Liver (tissue), 9 donors: Measurements from ENCODE around the gene PARVB. TPM values are rescaled to one million over a fixed set of nuclear protein-coding genes. Genes with fewer than 3 reads are reported as not detected.

Source experiments
- DNase-seq: peaks from one replicate; pipeline ENCODE4 v3.0.0-alpha.2; 2017; ENCODE audit warnings: low spot score
- H3K27ac ChIP-seq, 2 donors: one replicate each; pipeline ENCODE4 v1.7.0; 2013; ENCODE audit warnings: inconsistent platforms in 2 of 2, low read length in 2 of 2, control low read depth in 1 of 2, low read depth in 1 of 2, mild to moderate bottlenecking in 1 of 2
- H3K27me3 ChIP-seq, 4 donors: one replicate each; pipeline versions ENCODE4 v1.6.1 to v1.7.0; 2013; ENCODE audit warnings: low read length in 3 of 4, inconsistent platforms in 1 of 4, mild to moderate bottlenecking in 1 of 4, moderate library complexity in 1 of 4; ENCODE audit not compliant: control insufficient read depth in 4 of 4, insufficient read depth in 4 of 4
- H3K36me3 ChIP-seq, 4 donors: one replicate each; pipeline versions ENCODE4 v1.6.1 to v1.7.0; 2013; ENCODE audit warnings: low read length in 3 of 4, mild to moderate bottlenecking in 3 of 4, low read depth in 1 of 4, moderate library complexity in 1 of 4; ENCODE audit not compliant: control insufficient read depth in 4 of 4, insufficient read depth in 3 of 4
- H3K4me1 ChIP-seq, 4 donors: one replicate each; pipeline versions ENCODE4 v1.6.1 to v1.7.0; 2013; ENCODE audit warnings: low read length in 3 of 4, mild to moderate bottlenecking in 3 of 4, moderate library complexity in 1 of 4; ENCODE audit not compliant: control insufficient read depth in 4 of 4, insufficient read depth in 4 of 4
- H3K4me3 ChIP-seq, 3 donors: one replicate each; pipeline versions ENCODE4 v1.6.1 to v1.7.0; 2013; ENCODE audit warnings: low read length in 3 of 3, control low read depth in 1 of 3, low read depth in 1 of 3, mild to moderate bottlenecking in 1 of 3
- H3K9ac ChIP-seq, 2 donors: one replicate each; pipeline ENCODE4 v1.7.0; 2013; ENCODE audit warnings: low read length in 2 of 2, mild to moderate bottlenecking in 2 of 2, moderate library complexity in 2 of 2, control low read depth in 1 of 2, low read depth in 1 of 2
- H3K9me3 ChIP-seq, 4 donors: one replicate each; pipeline versions ENCODE4 v1.6.1 to v1.7.0; 2013; ENCODE audit warnings: low read length in 3 of 4; ENCODE audit not compliant: control insufficient read depth in 4 of 4
- ATF3 ChIP-seq: IDR thresholded peaks from 2 replicates; pipeline ENCODE4 v1.6.1; 2016; ENCODE audit warnings: antibody characterized with exemption
- EGR1 ChIP-seq, 2 donors: IDR thresholded peaks; 2 replicates each; pipeline ENCODE4 v1.6.1; 2016 to 2018; ENCODE audit warnings: antibody characterized with exemption in 2 of 2, low read depth in 2 of 2
- FOXA1 ChIP-seq: IDR thresholded peaks from 2 replicates; pipeline ENCODE4 v1.6.1; 2016; ENCODE audit warnings: antibody characterized with exemption
- FOXA2 ChIP-seq: IDR thresholded peaks from 2 replicates; pipeline ENCODE4 v1.6.1; 2016; ENCODE audit warnings: antibody characterized with exemption
- JUND ChIP-seq, 2 donors: IDR thresholded peaks; 2 replicates each; pipeline ENCODE4 v1.6.1; 2016; ENCODE audit warnings: antibody characterized with exemption in 2 of 2
- MAX ChIP-seq: IDR thresholded peaks from 2 replicates; pipeline ENCODE4 v1.6.1; 2016; ENCODE audit warnings: antibody characterized with exemption
- NR2F2 ChIP-seq: IDR thresholded peaks from 2 replicates; pipeline ENCODE4 v1.6.1; 2016; ENCODE audit warnings: antibody characterized with exemption
- REST ChIP-seq: IDR thresholded peaks from 2 replicates; pipeline ENCODE4 v1.6.1; 2016; ENCODE audit warnings: antibody characterized with exemption, mild to moderate bottlenecking
- RXRA ChIP-seq, 2 donors: IDR thresholded peaks; 2 replicates each; pipeline ENCODE4 v1.6.1; 2017 to 2018; ENCODE audit warnings: antibody characterized with exemption in 2 of 2, mild to moderate bottlenecking in 1 of 2
- TAF1 ChIP-seq: conservative IDR thresholded peaks from 2 replicates; pipeline ENCODE4 v1.6.1; 2016; ENCODE audit warnings: antibody characterized with exemption, mild to moderate bottlenecking
- ZBTB33 ChIP-seq: IDR thresholded peaks from 2 replicates; pipeline ENCODE4 v1.6.1; 2016; ENCODE audit warnings: antibody characterized with exemption
- WGBS: extraction: QIAGEN DNeasy Blood & Tissue Kit; methylation state at CpG from one replicate; pipeline ENCODE4 v1.1.7; 2013; 5-methylcytosine and 5-hydroxymethylcytosine counted together
- polyA plus RNA-seq, 2 donors: library from polyadenylated mRNA; stranded (reverse) in 1 of 2; unstranded in 1 of 2; fragments of 200-250 nt in 1 of 2; fragments of >200 nt in 1 of 2; fragmentation: Nextera tagmentation in 1 of 2; extraction: Ambion mirVana in 1 of 2; gene quantifications; one replicate each; pipeline versions ENCODE4 v1.2.1 to v1.2.3, GENCODE V29; 2013 to 2015
- total RNA-seq, 2 donors: library from RNA; depleted of rRNA; stranded (reverse); fragments of >200 nt; gene quantifications; one replicate each; pipeline ENCODE4 v1.2.3, GENCODE V29; 2014
- donor health status: healthy.
- donor health status: healthy.
- donor health status: healthy.
- donor health status: healthy.
- donor health status: healthy.

PARVB gene
- total and polyA plus RNA-seq, 4 donors = 3.2 to 55.5 (median 17.7) TPM

GRCh38 chr22:44191036-44191454 lies 166.9 kb downstream of the PARVB start:
- no peak for TF ChIP-seq EGR1 (IDR thresholded peaks at IDR 0.05; ENCODE audit: low read depth in 2 of 2)
- no peak for TF ChIP-seq MAX
- TF ChIP-seq REST = no peak
- no peak for TF ChIP-seq ZBTB33
- no peak for TF ChIP-seq RXRA (IDR thresholded peaks at IDR 0.05)
- TF ChIP-seq TAF1 = no peak
- no peak for TF ChIP-seq JUND (IDR thresholded peaks at IDR 0.05)
- TF ChIP-seq ATF3 = no peak
- TF ChIP-seq FOXA2 = no peak
- no peaks in the 10 kb centered on the region for H3K27me3 ChIP-seq
- H3K4me3 ChIP-seq = no peak overlapping the region
- H3K9ac ChIP-seq = no peak overlapping the region
- H3K36me3 ChIP-seq = no peaks in the 10 kb centered on the region
- H3K27ac ChIP-seq = no peak overlapping the region
- WGBS = 70% methylated on average over 9 of the region's 9 CpGs
- H3K9me3 ChIP-seq = no peaks in the 10 kb centered on the region
- DNase-seq = no peak
- H3K4me1 ChIP-seq = no peaks in the 10 kb centered on the region

- DNase-seq = no peak
- Histone ChIP-seq H3K4me3 (no peak overlapping the region), H3K4me1 (no peaks in the 10 kb centered on the region), H3K36me3 (no peaks in the 10 kb centered on the region), H3K27ac (no peak overlapping the region), H3K9me3 (no peaks in the 10 kb centered on the region), H3K27me3 (no peaks in the 10 kb centered on the region), H3K9ac (no peak overlapping the region)
- WGBS = 76% methylated on average over 8 of the region's 8 CpGs
- no peak for TF ChIP-seq RXRA (IDR thresholded peaks at IDR 0.05)
- no peak for TF ChIP-seq NR2F2
- no peak for TF ChIP-seq FOXA1
- no peak for TF ChIP-seq REST
- no peak for TF ChIP-seq MAX
These were observed 168.2 kb downstream of the PARVB start for GRCh38 chr22:44192098-44192815.
